C4-2B (cell line): ENCODE data around the gene ANGPTL1.

Experiments
- ZFX ChIP-seq: fragments of 450-650 bp; IDR thresholded peaks from 2 replicates; pipeline ENCODE4 v1.6.1; 2017
- TF ChIP-seq, protein P1 (sequence below): fragments of 450-650 bp; conservative IDR thresholded peaks from 2 replicates; pipeline ENCODE4 v1.5.1; 2017; ENCODE audit warnings: mild to moderate bottlenecking

DNA sequence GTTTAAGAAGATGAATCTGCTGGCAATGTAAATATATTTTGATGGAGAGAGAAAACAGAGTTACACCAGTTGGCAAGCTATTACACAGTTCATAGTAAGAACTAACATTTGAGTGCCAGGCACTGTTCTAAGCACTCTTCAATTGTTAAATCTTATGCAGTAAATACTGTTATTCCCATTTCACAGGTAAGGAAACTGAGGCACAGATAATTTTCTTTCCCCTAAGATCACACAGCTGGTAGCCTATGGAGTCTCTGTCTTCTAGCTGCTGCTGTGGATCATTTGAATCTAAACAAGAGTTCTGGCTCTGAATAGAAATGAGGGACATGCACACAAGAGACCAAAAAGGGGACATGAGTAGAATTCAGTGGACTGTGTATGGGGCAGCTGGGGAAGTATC is 8.0 kb downstream of the ANGPTL1 start:
- TF ChIP-seq, protein P1, sequence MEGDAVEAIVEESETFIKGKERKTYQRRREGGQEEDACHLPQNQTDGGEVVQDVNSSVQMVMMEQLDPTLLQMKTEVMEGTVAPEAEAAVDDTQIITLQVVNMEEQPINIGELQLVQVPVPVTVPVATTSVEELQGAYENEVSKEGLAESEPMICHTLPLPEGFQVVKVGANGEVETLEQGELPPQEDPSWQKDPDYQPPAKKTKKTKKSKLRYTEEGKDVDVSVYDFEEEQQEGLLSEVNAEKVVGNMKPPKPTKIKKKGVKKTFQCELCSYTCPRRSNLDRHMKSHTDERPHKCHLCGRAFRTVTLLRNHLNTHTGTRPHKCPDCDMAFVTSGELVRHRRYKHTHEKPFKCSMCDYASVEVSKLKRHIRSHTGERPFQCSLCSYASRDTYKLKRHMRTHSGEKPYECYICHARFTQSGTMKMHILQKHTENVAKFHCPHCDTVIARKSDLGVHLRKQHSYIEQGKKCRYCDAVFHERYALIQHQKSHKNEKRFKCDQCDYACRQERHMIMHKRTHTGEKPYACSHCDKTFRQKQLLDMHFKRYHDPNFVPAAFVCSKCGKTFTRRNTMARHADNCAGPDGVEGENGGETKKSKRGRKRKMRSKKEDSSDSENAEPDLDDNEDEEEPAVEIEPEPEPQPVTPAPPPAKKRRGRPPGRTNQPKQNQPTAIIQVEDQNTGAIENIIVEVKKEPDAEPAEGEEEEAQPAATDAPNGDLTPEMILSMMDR: no peak
- no peak for TF ChIP-seq ZFX
